Measurements from ENCODE around the gene CNTN4. TPM values are rescaled to one million over a fixed set of nuclear protein-coding genes. Genes with fewer than 3 reads are reported as not detected.

Gene CNTN4
- total and polyA plus RNA-seq, 2 of the 8 experiments (the other 6 are each of a cell fraction or from before 2014, with no cell fraction given): 0.41 to 2.2 TPM

- TF ChIP-seq SP1 (IDR thresholded peaks at IDR 0.05; ENCODE audit: low read depth, low read length) (no peak; the same call in 1 of the 2 replicates), ZNF274 (IDR thresholded peaks at IDR 0.05; ENCODE audit: borderline replicate concordance, extremely low read depth, low read length) (no peak), SUZ12 (IDR thresholded peaks at IDR 0.05; ENCODE audit: low read length) (no peak), ASH2L (IDR thresholded peaks at IDR 0.05; ENCODE audit: low read length) (peak; percentile 5), EGR1 (IDR thresholded peaks at IDR 0.05; ENCODE audit: borderline replicate concordance, low read depth, low read length) (0 out of 2 replicates have a peak, but pooled peaks have one; percentile 7), TAF1 (IDR thresholded peaks at IDR 0.05; ENCODE audit: low read depth, low read length) (peak; percentile 22; the same call in 1 of the 2 replicates), TBP (IDR thresholded peaks at IDR 0.05; ENCODE audit: low read depth, low read length) (no peak), EZH2 (IDR thresholded peaks at IDR 0.05; ENCODE audit: low read depth, low read length, severe bottlenecking) (no peak), CTBP2 (IDR thresholded peaks at IDR 0.05; ENCODE audit: borderline replicate concordance, insufficient read depth, insufficient read length, low read length) (no peak), BRCA1 (IDR thresholded peaks at IDR 0.05; ENCODE audit: low read depth, low read length) (no peak)
- TF ChIP-seq, protein P1, sequence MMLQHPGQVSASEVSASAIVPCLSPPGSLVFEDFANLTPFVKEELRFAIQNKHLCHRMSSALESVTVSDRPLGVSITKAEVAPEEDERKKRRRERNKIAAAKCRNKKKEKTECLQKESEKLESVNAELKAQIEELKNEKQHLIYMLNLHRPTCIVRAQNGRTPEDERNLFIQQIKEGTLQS (IDR thresholded peaks at IDR 0.05; ENCODE audit: insufficient read depth, low read depth, low read length): no peak
- TF ChIP-seq, protein P2, sequence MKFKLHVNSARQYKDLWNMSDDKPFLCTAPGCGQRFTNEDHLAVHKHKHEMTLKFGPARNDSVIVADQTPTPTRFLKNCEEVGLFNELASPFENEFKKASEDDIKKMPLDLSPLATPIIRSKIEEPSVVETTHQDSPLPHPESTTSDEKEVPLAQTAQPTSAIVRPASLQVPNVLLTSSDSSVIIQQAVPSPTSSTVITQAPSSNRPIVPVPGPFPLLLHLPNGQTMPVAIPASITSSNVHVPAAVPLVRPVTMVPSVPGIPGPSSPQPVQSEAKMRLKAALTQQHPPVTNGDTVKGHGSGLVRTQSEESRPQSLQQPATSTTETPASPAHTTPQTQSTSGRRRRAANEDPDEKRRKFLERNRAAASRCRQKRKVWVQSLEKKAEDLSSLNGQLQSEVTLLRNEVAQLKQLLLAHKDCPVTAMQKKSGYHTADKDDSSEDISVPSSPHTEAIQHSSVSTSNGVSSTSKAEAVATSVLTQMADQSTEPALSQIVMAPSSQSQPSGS (IDR thresholded peaks at IDR 0.05; ENCODE audit: low read length): no peak
- TF ChIP-seq, protein P3, sequence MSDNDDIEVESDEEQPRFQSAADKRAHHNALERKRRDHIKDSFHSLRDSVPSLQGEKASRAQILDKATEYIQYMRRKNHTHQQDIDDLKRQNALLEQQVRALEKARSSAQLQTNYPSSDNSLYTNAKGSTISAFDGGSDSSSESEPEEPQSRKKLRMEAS (IDR thresholded peaks at IDR 0.05): peak; percentile 47
- TF ChIP-seq, protein P4, sequence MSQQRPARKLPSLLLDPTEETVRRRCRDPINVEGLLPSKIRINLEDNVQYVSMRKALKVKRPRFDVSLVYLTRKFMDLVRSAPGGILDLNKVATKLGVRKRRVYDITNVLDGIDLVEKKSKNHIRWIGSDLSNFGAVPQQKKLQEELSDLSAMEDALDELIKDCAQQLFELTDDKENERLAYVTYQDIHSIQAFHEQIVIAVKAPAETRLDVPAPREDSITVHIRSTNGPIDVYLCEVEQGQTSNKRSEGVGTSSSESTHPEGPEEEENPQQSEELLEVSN (IDR thresholded peaks at IDR 0.05): peak; percentile 73
Measured at GRCh38 chr3:2098398-2099027, at the start of gene CNTN4 (continued).
